AG08396 (cell line): Measurements from ENCODE around the gene PPP1R27.

Experiments used
- DNase-seq: peaks from one replicate; pipeline ENCODE4 v3.0.0; 2012; ENCODE audit warnings: low spot score, mixed read lengths

The PPP1R27 gene

GRCh38 chr17:81804559-81805399, 30.1 kb downstream of the PPP1R27 start:
- DNase-seq = no peak

GRCh38 chr17:81803728-81804558, 30.9 kb downstream of the PPP1R27 start, which contains the start of gene GCGR:
GCGR (plus strand) TSS chr17:81804150; CDS start chr17:81809019, 4,869 bp downstream.
- no peak for DNase-seq

DNA sequence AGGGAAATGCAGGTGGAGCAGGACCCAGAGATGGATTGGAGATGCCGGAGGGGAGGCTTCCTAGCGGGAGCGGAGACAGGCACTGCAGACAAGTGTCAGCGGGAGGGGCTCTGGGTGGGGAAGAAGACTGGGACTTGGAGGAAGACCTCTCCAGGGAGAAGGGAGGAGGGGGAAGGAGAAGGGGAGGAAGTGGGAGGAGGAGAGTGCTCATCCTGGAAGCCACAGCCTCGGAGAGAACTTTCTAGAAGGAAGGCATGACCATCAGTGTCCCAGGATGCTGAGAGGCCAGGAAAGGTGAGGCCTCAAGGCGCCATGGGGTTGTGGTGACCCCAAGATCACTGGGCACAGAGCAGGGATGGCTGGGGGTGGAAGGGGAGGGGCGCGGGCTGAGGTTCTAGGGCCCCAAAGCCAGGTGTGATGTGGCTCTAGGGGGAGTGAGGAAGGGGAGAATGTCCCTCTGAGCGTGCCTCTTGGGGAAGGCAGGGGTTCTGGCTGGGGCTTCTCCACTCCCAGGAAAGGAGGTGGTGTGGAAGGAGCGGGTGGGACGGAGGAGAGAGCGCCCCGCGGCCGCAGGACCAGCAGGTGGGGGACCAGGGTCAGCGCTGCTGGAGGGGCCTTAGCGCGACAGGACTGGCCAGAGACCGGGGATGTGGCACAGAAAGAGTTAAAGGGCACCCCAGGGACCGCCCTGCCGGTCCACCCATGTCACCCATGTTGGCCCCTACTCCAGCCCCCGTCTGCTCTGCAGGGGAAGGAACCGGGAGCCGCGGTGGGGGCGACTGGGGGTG, 31.8 kb downstream of the PPP1R27 start:
- no peak for DNase-seq

DNA sequence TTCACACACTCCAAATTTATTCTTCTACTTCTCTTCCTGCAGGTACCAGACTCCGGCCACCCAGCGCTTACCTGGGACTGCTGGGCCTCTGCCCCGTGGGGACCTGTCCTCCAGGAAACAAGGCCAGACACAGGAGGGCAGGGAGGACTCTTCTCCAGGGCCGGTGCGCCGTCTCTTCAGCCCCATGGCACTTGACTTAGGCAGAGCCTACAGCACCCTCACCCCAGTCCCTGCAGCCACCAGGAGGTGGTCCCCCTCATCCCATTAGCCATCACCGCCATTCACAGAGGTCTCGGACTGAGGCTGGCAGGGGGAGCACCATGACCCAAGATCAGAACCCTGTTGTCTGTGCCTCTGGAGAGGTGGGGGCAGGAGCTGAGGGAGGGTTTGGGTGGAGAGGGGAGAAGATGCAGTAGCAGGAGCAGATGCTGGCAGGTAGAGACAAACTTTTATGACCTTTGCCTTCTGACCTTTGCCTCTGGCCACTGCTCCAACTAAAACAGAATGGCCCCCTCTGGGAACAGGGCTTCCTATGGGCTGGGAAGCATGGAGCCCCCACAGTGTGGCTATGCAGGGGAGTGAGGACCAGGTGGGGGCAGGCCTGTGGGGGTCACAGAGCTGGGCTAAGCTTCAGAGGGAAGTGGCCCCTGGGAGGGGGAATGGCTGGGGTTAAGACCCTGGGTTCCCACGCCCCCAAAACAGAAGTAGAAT, 32.6 kb downstream of the PPP1R27 start:
- no peak for DNase-seq

DNA sequence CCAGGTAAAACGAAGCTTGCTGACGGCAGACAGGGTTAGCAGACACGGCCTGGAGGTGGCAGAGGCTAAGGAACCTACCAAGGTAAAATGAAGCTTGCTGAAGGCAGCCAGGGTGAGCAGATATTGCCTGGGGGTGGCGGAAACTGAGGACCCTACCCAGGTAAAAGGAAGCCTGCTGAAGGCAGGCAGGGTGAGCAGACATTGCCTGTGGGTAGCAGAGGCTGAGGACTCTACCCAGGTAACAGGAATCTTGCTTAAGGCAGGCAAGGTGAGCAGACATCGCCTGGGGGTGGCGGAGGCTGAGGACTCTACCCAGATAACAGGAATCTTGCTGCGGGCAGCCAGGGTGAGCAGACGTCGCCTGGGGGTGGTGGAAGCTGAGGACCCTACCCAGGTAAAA, 33.5 kb downstream of the PPP1R27 start:
- DNase-seq = no peak

GRCh38 chr17:81794509-81794908, 40.3 kb downstream of the PPP1R27 start:
- DNase-seq = no peak

GRCh38 chr17:81794074-81794476, 40.8 kb downstream of the PPP1R27 start:
- DNase-seq = no peak

DNA sequence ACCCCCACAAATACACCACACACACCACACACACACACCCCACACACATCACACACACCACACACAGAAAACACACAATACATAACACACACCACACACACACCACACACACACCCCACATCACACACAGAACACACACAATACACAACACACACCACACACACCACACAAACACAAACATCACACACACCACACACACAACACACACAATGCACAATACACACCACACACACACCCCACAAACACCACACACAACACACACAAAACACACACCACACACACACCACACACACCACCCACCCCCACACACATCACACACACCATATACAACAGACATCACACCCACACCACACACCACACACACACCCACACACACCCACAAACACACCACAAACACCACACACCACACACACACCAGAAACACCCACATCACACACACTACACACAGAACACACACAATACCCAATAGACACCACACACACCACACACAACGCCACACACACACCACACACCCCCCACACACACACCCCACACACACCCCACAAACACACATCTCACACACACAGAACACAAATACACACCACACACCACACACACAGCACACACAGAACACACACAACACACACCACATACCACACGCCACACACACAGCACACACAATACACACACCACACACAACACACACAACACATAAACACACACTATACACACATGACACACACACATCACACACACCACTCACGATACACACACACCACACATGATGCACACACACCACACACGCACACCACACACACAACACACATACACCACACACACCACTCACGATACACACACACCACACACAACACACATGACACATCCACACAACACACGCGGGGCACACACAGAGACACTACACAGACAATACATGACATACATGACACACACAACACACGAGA, 41.9 kb downstream of the PPP1R27 start:
- DNase-seq = no peak
